Inflammatory macrophage treated with lipopolysaccharide for 1 hour (primary cell): ENCODE results near the gene VPREB1.
A peak's percentile ranks its signal among the peaks of the same experiment; 100 is the strongest.
"Not testable (repeated sequence)": the region's sequence is repeated elsewhere in the genome, so short reads cannot be mapped to it uniquely, and the experiment has no call there.

ENCODE experiments used
- DNase-seq, 2 donors: peaks; one replicate each; pipeline ENCODE4 v3.0.0-alpha.2; 2020 to 2022

VPREB1 gene

GRCh38 chr22:22214819-22215329 lies 29.7 kb upstream of the VPREB1 start:
- no peak for DNase-seq

GRCh38 chr22:22215659-22216449 lies 28.7 kb upstream of the VPREB1 start:
- no peak for DNase-seq

- DNase-seq: no peak
Observed at GRCh38 chr22:22216450-22216959, 28.1 kb upstream of the VPREB1 start.

- DNase-seq: no peak
Observed at GRCh38 chr22:22218302-22218701, 26.3 kb upstream of the VPREB1 start.

- DNase-seq: no peak
Observed at GRCh38 chr22:22219140-22219996, 25.2 kb upstream of the VPREB1 start.

GRCh38 chr22:22221043-22221442 lies 23.5 kb upstream of the VPREB1 start:
- DNase-seq: not testable (repeated sequence)

GRCh38 chr22:22226448-22227187 lies 18.0 kb upstream of the VPREB1 start:
- no peak for DNase-seq

- DNase-seq: no peak
Observed at GRCh38 chr22:22228421-22228820, 16.2 kb upstream of the VPREB1 start.

GRCh38 chr22:22228921-22229320 lies 15.7 kb upstream of the VPREB1 start:
- no peak for DNase-seq

GRCh38 chr22:22229683-22230420 lies 14.7 kb upstream of the VPREB1 start:
- no peak for DNase-seq

- no peak for DNase-seq
Observed at GRCh38 chr22:22230438-22230837, 14.1 kb upstream of the VPREB1 start.

- no peak for DNase-seq
Observed at GRCh38 chr22:22233081-22233480, 11.5 kb upstream of the VPREB1 start.

- peak; percentile 12 to 81 for DNase-seq
Observed at GRCh38 chr22:22235558-22235957, 9.0 kb upstream of the VPREB1 start.

GRCh38 chr22:22237521-22237920 lies 7.1 kb upstream of the VPREB1 start:
- no peak for DNase-seq

GRCh38 chr22:22239311-22239939 lies 5.2 kb upstream of the VPREB1 start:
- DNase-seq: no peak

GRCh38 chr22:22241554-22241898 lies 3.1 kb upstream of the VPREB1 start:
- DNase-seq: no peak

GRCh38 chr22:22242488-22242887 lies 2.1 kb upstream of the VPREB1 start:
- DNase-seq: no peak

- DNase-seq: no peak
Observed at GRCh38 chr22:22243033-22243680, 1.4 kb upstream of the VPREB1 start.

- no peak for DNase-seq
Observed at GRCh38 chr22:22245256-22245909, 797 bp downstream of the VPREB1 start.

- no peak for DNase-seq
Observed at GRCh38 chr22:22245935-22246525, 1.4 kb downstream of the VPREB1 start.
